Peyer's patch (tissue), 4 donors: ENCODE results near the gene VCAM1. TPM values are rescaled to one million over a fixed set of nuclear protein-coding genes. Genes with fewer than 3 reads are reported as not detected.

Experiments
- DNase-seq, 3 donors: peaks; one replicate each; pipeline ENCODE4 v3.0.0-alpha.2; 2017 to 2019
- H3K27ac ChIP-seq, 4 donors: fragments of 200-600 bp; sonication (generic); one replicate each; pipeline ENCODE4 v1.5.1; 2016 to 2019
- H3K27me3 ChIP-seq, 2 donors: fragments of 200-600 bp; sonication (generic); one replicate each; pipeline ENCODE4 v1.5.1; 2019
- H3K36me3 ChIP-seq, 3 donors: fragments of 200-600 bp; sonication (generic); one replicate each; pipeline ENCODE4 v1.5.1; 2016 to 2019
- H3K4me1 ChIP-seq, 4 donors: fragments of 200-600 bp; sonication (generic); one replicate each; pipeline ENCODE4 v1.5.1; 2016 to 2019
- H3K4me3 ChIP-seq, 4 donors: fragments of 200-600 bp; sonication (generic); 1 replicate in 3 of 4; 2 replicates in 1 of 4; pipeline ENCODE4 v1.5.1; 2016 to 2019; ENCODE audit warnings: mild to moderate bottlenecking in 1 of 4
- H3K9me3 ChIP-seq, 4 donors: fragments of 200-600 bp; sonication (generic); one replicate each; pipeline ENCODE4 v1.5.1; 2016 to 2019; ENCODE audit warnings: mild to moderate bottlenecking in 1 of 4
- CTCF ChIP-seq, 6 experiments: fragments of 450-650 bp in 4 of 6; fragments of 200-600 bp in 2 of 6; sonication (generic) in 1 of 6; IDR thresholded peaks; one replicate each; pipeline ENCODE4 v1.5.1; 2017 to 2019; ENCODE audit warnings: antibody characterized with exemption in 6 of 6, mild to moderate bottlenecking in 3 of 6, moderate library complexity in 1 of 6
- POLR2A ChIP-seq, 2 donors: fragments of 450-650 bp; IDR thresholded peaks; one replicate each; pipeline ENCODE4 v1.5.1; 2017; ENCODE audit warnings: antibody characterized with exemption in 2 of 2, mild to moderate bottlenecking in 2 of 2, moderate library complexity in 2 of 2
- total RNA-seq, 4 donors: library from RNA; depleted of rRNA; stranded (reverse); fragments of >200 nt; gene quantifications; one replicate each; pipeline ENCODE4 v1.1.0, GENCODE V29; 2016

Gene VCAM1
- total RNA-seq, 4 donors from 2014 or later = 0.88 to 9.1 (median 2.7) TPM

GRCh38 chr1:100769906-100770646 lies 50.5 kb downstream of the VCAM1 start:
- Histone ChIP-seq H3K27me3 (no peaks in the 10 kb centered on the region), H3K27ac (no peak overlapping the region), H3K4me3 (no peak overlapping the region), H3K4me1 (no peaks in the 10 kb centered on the region), H3K9me3 (no peaks in the 10 kb centered on the region), H3K36me3 (no peaks in the 10 kb centered on the region)
- TF ChIP-seq CTCF (IDR thresholded peaks at IDR 0.05) (no peak), POLR2A (IDR thresholded peaks at IDR 0.05) (no peak)
- DNase-seq = no peak

- no peaks in the 10 kb centered on the region for H3K4me1 ChIP-seq
- no peaks in the 10 kb centered on the region for H3K36me3 ChIP-seq
- H3K27ac ChIP-seq = no peak overlapping the region
- no peaks in the 10 kb centered on the region for H3K9me3 ChIP-seq
- no peaks in the 10 kb centered on the region for H3K27me3 ChIP-seq
- DNase-seq = no peak
- TF ChIP-seq CTCF (IDR thresholded peaks at IDR 0.05) = no peak
- no peak for TF ChIP-seq POLR2A (IDR thresholded peaks at IDR 0.05)
- H3K4me3 ChIP-seq = no peak overlapping the region
These were observed 53.9 kb downstream of the VCAM1 start for GRCh38 chr1:100773444-100773843.

GRCh38 chr1:100774370-100774769 lies 54.8 kb downstream of the VCAM1 start:
- Histone ChIP-seq H3K36me3 (no peaks in the 10 kb centered on the region), H3K4me1 (no peaks in the 10 kb centered on the region), H3K4me3 (no peak overlapping the region), H3K27me3 (no peaks in the 10 kb centered on the region), H3K27ac (no peak overlapping the region), H3K9me3 (no peaks in the 10 kb centered on the region)
- TF ChIP-seq POLR2A (IDR thresholded peaks at IDR 0.05) (no peak), CTCF (IDR thresholded peaks at IDR 0.05) (no peak)
- no peak for DNase-seq

GRCh38 chr1:100775483-100775882 lies 55.9 kb downstream of the VCAM1 start:
- Histone ChIP-seq H3K4me3 (no peak overlapping the region), H3K4me1 (no peaks in the 10 kb centered on the region), H3K36me3 (no peaks in the 10 kb centered on the region), H3K27me3 (no peaks in the 10 kb centered on the region), H3K9me3 (no peaks in the 10 kb centered on the region), H3K27ac (no peak overlapping the region)
- TF ChIP-seq POLR2A (IDR thresholded peaks at IDR 0.05) (no peak), CTCF (IDR thresholded peaks at IDR 0.05) (no peak)
- no peak for DNase-seq

- no peaks in the 10 kb centered on the region for H3K36me3 ChIP-seq
- H3K4me3 ChIP-seq = no peak overlapping the region
- no peak for DNase-seq
- H3K27me3 ChIP-seq = no peaks in the 10 kb centered on the region
- TF ChIP-seq CTCF (IDR thresholded peaks at IDR 0.05) (no peak), POLR2A (IDR thresholded peaks at IDR 0.05) (no peak)
- no peak overlapping the region for H3K27ac ChIP-seq
- H3K9me3 ChIP-seq = no peaks in the 10 kb centered on the region
- no peaks in the 10 kb centered on the region for H3K4me1 ChIP-seq
These were observed 59.2 kb downstream of the VCAM1 start for GRCh38 chr1:100778748-100779147.
